Measurements from ENCODE around the gene TCF4. TPM values are rescaled to one million over a fixed set of nuclear protein-coding genes. Genes with fewer than 3 reads are reported as not detected.

TCF4 gene
- total and polyA plus RNA-seq, 2 experiments from 2014 or later = 77.7 to 89.2 TPM

- no peaks in the 10 kb centered on the region for H3K36me3 ChIP-seq (ENCODE audit: insufficient read depth)
- H3K27ac ChIP-seq (ENCODE audit: low read depth) = no peak overlapping the region
- peaks cover 11% of the 10 kb centered on the region for H3K27me3 Mint-ChIP-seq (ENCODE audit: insufficient read depth, low read depth, poor library complexity)
- H3K4me1 ChIP-seq (ENCODE audit: insufficient read depth) = peaks cover 60% of the 10 kb centered on the region
- H3K9me2 ChIP-seq (ENCODE audit: insufficient read depth) = no peaks in the 10 kb centered on the region
- peak overlapping the region; percentile 64; the same call in 1 of the 2 replicates for H3K4me2 ChIP-seq
- H3K9me3 Mint-ChIP-seq = no peaks in the 10 kb centered on the region
- no peak overlapping the region for H3K4me3 Mint-ChIP-seq
- no peaks in the 10 kb centered on the region for H3F3A ChIP-seq (replicated peaks; ENCODE audit: low read depth)
- no peak overlapping the region for H3K4me3 ChIP-seq
- TF ChIP-seq EZH2 (IDR thresholded peaks at IDR 0.05; ENCODE audit: low read depth, unreplicated experiment) (no peak), JUNB (IDR thresholded peaks at IDR 0.05; ENCODE audit: unreplicated experiment) (no peak), CREB1 (CRISPR knock-in tag; IDR thresholded peaks at IDR 0.05; ENCODE audit: low read depth) (no peak)
- ATAC-seq = no peak
- H3K36me3 Mint-ChIP-seq (ENCODE audit: low read depth) = no peaks in the 10 kb centered on the region
- peaks cover 12% of the 10 kb centered on the region; the same call in 1 of the 2 replicates for H3K79me2 ChIP-seq (replicated peaks; ENCODE audit: insufficient read depth)
- H3K27me3 ChIP-seq (ENCODE audit: insufficient read depth) = peaks cover 5% of the 10 kb centered on the region; the same call in 1 of the 2 replicates
- no peak overlapping the region for H2AFZ ChIP-seq
- H4K20me1 ChIP-seq (replicated peaks; ENCODE audit: insufficient read depth) = no peaks in the 10 kb centered on the region
- H3K4me1 Mint-ChIP-seq = peaks cover 63% of the 10 kb centered on the region
- H3K27ac Mint-ChIP-seq = no peak overlapping the region
- DNase-seq (ENCODE audit: low spot score) = no peak
Observed at GRCh38 chr18:55354795-55355194, 233.2 kb downstream of the TCF4 start.

- peaks cover 11% of the 10 kb centered on the region for H3K27me3 Mint-ChIP-seq (ENCODE audit: insufficient read depth, low read depth, poor library complexity)
- DNase-seq (ENCODE audit: low spot score) (no peak), ATAC-seq (no peak)
- peak overlapping the region; percentile 64 for H3K4me2 ChIP-seq
- no peaks in the 10 kb centered on the region for H3K36me3 ChIP-seq (ENCODE audit: insufficient read depth)
- H3K4me1 Mint-ChIP-seq = peaks cover 67% of the 10 kb centered on the region
- H3K79me2 ChIP-seq (replicated peaks; ENCODE audit: insufficient read depth) = 0 out of 2 replicates have a peak, but pooled peaks cover 11% of the 10 kb centered on the region
- H4K20me1 ChIP-seq (replicated peaks; ENCODE audit: insufficient read depth) = no peaks in the 10 kb centered on the region
- H3K9me2 ChIP-seq (ENCODE audit: insufficient read depth) = no peaks in the 10 kb centered on the region
- peaks cover 5% of the 10 kb centered on the region; the same call in 1 of the 2 replicates for H3K27me3 ChIP-seq (ENCODE audit: insufficient read depth)
- TF ChIP-seq CTCF (conservative IDR thresholded peaks at IDR 0.05; ENCODE audit: low read depth in 2 of 2) = no peak
- TF ChIP-seq NANOG (IDR thresholded peaks at IDR 0.05; ENCODE audit: borderline replicate concordance) = no peak
- TF ChIP-seq STAT1 (IDR thresholded peaks at IDR 0.05; ENCODE audit: unreplicated experiment) = no peak
- TF ChIP-seq REST (IDR thresholded peaks at IDR 0.05; ENCODE audit: unreplicated experiment) = no peak
- no peak for TF ChIP-seq EZH2phosphoT487 (IDR thresholded peaks at IDR 0.05; ENCODE audit: unreplicated experiment)
- no peak for TF ChIP-seq EZH2 (IDR thresholded peaks at IDR 0.05; ENCODE audit: low read depth, unreplicated experiment)
- no peak for TF ChIP-seq ZNF114 (CRISPR knock-in tag; IDR thresholded peaks at IDR 0.05)
- no peak overlapping the region for H2AFZ ChIP-seq
- no peak overlapping the region; the same call in 1 of the 2 replicates for H3K27ac Mint-ChIP-seq
- H3K27ac ChIP-seq (ENCODE audit: low read depth) = no peak overlapping the region
- H3K4me1 ChIP-seq (ENCODE audit: insufficient read depth) = peaks cover 66% of the 10 kb centered on the region
- no peak overlapping the region for H3K4me3 ChIP-seq
- no peaks in the 10 kb centered on the region for H3K9me3 Mint-ChIP-seq
- no peak overlapping the region for H3K4me3 Mint-ChIP-seq
- H3K36me3 Mint-ChIP-seq (ENCODE audit: low read depth) = no peaks in the 10 kb centered on the region
- no peaks in the 10 kb centered on the region for H3F3A ChIP-seq (replicated peaks; ENCODE audit: low read depth)
Observed at GRCh38 chr18:55353806-55354205, 234.2 kb downstream of the TCF4 start.

All from GM23338 (cell line).